Measurements from ENCODE around the gene CAMSAP1.

The CAMSAP1 gene

DNA sequence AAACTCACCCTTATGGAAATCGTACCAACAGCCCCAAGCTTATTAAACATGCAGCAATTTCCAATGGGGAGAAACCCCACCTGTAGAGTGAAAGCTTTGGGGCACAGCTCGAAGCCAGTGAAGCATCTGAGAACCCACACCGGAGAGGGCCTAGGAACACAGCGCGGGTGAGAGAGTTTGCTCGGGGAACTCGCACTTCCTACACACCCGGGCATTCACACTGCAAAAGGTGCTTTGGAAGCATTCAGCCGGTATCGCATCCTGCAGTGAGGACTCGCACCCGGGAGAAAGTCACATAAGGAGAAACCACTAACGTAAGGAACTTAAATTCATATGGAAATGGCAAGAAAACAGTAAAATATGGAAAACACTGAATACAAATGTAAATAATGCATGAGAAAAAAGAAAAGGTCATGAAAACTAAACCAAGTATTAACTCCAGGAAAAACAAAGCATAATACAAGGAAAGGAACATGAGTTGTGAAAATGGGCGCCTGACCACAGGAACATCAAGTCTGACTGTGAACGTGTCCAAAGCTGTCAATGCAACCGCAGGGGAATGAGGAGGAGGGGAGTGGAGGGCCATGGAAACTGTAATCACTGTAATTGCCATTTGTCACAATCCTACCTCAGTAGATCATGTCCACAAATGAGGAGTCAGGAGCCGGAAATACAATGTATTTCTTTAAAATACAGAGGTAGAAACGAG is 28.7 kb downstream of the CAMSAP1 start:
- no peak for DNase-seq

DNA sequence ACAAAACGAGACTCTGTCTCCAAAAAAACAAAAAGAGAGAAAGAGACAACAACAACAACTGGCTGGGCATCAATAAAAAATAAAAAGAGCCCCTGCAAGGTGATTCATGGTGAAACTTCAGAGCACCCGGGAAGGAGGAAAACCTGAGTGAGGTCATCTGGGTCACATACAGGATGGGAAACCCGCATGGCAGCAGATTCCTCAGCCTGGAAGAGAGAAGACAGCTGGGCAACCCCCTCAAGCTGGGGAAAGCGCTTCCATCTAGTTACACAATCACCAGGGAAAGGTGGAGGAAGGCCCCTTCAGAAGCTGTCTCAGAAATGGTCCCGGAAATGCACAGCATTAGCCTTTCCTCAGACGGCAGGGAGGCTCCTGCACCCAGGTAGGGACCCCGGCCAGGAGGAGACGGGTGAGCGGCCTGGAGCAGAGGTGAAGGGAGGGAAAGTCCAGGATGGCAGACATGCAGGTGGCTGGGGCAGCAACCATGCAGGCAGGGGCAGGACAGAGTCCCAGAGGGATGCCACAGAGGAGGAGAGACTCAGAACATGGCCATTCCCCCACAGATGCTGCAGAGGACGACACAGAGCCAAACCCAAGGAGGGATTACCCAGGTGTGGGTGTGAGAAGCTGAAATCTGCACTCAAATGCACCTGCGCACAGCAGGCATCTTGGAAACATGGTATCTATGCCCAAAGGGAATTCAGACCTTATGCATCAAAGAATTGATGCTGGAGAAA is 29.4 kb downstream of the CAMSAP1 start:
- DNase-seq, result no peak

- no peak for DNase-seq
Measured at GRCh38 chr9:135876936-135877335, 30.4 kb downstream of the CAMSAP1 start.

DNA sequence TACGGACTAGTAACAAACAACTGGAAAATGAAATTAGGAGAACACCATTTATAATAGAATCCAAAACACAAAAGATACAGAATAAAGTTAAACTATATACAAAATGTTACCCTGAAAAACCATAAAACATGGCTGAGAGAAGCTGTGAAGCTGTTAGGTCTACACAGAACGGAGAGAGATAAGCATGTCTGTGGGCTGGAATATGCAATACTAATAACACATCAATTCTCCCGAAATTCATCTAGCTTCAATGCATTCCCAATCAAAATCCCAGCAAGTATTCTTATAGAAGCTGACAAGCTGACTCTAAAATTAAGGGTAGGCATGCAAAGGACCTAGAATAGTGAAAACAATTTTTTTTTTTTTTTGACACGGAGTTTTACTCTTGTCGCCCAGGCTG is 32.5 kb downstream of the CAMSAP1 start:
- no peak for DNase-seq

GRCh38 chr9:135869909-135870308 is 37.4 kb downstream of the CAMSAP1 start:
- DNase-seq, result no peak

GRCh38 chr9:135865531-135865930 is 41.8 kb downstream of the CAMSAP1 start:
- DNase-seq, result no peak

DNA sequence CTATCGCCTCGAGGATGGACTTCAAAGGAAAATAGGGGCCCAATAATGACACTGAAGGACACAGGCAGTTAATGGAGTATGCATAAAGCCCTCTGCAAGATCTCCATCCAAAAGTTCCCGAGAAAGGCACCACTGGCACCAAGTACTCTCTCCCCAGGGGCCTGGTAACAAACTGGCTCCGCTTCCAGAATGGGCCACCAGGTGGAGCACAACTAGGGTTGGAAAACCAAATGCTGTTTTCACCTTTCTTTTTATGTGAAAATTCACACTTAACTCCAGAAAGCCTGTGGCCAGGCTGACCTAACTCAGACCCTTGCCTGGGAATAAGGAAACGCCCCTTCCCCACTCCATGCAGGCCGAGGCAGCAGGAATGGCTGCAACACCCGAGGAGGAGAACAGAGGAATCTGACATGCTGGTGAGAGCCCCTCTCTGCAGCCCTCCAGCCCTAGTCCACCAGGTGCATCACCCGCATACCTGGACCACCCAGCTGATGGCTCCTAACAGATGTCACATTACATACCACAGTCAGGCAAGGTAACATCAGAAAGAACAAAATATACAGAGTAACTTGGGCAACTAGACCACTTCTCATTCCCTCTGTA is 42.8 kb downstream of the CAMSAP1 start:
- peak; percentile 49 for DNase-seq

DNA sequence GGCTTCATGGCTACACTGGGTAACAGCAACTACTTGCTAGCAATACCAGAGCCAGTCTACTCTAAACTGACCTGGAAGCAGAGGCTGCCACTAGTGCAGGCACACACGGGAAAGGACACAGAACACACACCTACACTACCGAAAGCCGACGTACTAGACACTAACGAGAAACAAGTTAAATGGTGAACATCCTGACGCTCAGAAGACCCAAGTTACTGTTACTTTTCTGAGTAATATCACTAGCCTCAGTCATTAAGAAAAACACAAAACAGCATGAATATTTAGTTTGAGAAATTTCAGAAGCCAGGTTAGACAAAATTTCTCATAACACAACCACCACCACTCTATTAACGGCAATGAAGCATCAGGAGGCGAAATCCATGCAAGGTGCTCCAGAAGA is 44.5 kb downstream of the CAMSAP1 start:
- no peak for DNase-seq

DNA sequence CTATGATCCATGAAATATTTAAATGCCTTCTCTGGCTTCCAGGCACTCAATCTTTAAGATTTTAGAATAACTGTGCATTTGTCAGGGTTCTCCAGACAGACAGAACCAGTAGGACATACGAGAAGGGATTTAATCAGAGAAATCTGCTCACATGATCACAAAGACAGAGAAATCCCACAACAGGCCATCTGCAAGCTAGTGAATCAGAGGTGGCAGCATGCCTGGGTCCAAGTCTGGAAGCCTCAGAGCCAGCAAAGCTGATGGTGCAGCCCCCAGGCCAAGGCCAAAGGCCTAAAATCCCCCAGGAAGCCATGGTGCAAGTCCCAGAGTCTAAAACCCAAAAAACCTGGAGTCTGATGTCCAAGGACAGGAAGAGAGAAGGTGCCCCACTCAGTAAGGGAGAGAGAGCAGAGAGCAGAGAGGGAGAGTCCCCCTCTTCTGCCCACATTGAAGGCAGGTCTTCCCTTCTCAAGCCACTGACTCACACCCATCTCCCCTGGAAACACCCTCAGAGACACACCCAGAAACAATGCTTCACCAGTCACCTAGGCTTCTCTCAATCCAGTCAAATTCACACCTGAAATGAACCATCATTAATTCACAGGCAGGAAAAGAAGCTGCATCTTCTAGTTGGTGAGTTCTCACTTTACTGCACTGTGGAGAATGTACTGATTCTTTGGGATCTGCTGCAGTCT is 48.7 kb downstream of the CAMSAP1 start:
- no peak for DNase-seq

GRCh38 chr9:135857843-135858242 is 49.5 kb downstream of the CAMSAP1 start:
- DNase-seq, result no peak

GRCh38 chr9:135857371-135857786 is 50.0 kb downstream of the CAMSAP1 start:
- DNase-seq, result no peak

DNA sequence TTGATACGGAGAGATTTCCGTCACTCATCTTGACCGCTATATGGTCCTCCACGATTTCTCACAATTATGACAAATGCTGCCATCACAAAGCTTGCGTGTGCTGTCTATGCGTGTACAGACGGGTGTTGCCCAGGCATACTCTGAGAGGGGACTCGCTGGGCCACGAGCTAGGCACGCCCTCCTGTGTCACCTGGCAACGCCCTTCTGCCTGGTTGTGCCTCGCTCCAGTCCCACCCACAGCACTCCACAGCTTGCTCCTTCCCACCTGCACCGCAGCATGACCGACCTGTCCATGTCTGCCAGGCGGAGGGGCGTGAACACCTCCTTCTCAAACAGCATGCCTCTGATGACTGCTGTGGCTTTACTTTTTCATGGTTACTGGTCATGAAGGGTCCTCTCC is 55.6 kb downstream of the CAMSAP1 start:
- DNase-seq, result no peak

DNA sequence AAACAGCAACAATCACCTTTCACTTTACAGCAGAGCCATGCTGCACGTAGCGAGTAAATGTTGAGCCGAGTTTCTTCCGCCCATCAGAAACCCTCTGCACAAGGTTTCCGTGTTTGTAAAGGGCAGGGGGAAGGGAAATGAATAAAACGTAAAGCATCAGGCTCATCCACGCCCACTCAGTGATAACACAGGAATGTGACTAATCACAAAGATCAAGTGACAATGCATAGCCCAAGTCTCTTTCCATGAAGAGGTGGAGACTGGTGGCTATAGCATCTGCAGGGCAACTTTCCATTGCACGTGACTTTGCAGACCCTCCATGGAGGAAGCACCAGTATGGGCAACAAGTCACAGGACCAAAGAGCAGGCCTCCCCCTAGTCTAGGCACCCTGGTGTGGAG is 56.6 kb downstream of the CAMSAP1 start:
- DNase-seq, result no peak

DNA sequence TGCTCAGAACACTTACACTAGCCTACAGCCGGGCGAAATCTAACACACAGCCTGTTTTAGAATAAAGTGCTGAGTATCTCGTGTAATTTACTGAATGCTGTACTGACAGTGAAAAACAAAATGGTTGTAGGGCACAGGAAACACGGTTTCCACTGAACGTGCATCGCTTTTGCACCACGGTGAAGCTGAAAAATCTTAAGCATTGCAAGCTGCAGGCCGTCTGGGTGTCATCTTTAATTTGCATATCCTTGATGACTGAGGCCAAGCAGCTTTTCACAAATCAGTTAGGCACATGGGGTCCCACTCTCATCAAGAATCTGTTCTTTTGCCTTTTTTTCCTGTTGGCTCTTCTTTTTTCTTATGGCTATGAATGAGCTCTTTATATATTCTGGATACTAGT is 58.2 kb downstream of the CAMSAP1 start:
- DNase-seq, result no peak

DNA sequence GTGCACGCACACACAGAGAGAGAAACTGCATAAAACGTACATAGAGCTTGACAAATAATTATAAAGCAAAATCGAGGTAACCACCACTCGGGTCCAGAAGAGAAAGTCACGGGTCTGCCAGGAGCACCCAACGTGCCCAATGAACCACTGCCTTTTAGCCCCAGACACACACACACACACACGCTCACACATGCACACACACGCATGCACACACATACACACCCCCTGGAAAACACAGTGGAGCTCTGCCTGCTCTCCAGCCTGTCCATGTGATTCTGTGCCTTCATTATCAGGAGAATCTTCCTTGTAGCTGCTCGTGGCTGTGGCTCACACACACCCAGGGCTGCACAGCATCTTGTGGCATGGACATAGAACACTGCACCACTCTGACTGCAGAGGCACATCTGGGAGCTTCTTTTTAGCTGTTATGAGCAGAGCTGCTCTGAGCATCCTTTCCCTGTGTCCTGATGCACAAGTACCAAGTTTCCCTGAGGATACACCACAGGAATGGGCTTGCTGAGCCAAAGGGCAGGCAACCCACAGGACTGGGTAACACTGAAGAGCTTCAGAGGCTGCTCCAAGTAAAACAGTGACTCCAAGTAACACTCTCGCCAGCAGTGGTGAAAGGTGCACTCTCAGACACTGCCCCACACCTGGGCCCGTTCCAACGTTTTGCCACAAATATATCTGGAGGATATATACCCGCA is 58.9 kb downstream of the CAMSAP1 start:
- no peak for DNase-seq

GRCh38 chr9:135847833-135848232 is 59.5 kb downstream of the CAMSAP1 start:
- no peak for DNase-seq

DNA sequence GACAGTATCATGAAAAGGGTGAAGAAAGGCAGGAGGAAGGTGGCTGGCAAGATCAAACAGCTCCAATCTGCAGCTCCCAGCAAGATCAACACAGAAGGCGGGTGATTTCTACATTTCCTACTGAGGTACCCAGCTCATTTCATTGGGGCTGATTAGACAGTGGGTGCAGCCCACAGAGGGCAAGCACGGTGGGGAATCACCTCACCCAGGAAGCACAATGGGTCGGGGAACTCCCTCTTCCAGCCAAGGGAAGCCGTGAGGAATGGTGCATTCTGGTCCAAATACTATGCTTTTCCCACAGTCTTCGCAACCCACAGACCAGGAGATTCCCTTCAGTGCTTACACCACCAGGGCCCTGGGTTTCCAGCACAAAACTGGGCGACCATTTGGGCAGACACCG is 66.8 kb downstream of the CAMSAP1 start:
- DNase-seq, result no peak

GRCh38 chr9:135840107-135840506 is 67.2 kb downstream of the CAMSAP1 start:
- no peak for DNase-seq

GRCh38 chr9:135839516-135839915 is 67.8 kb downstream of the CAMSAP1 start:
- no peak for DNase-seq

DNA sequence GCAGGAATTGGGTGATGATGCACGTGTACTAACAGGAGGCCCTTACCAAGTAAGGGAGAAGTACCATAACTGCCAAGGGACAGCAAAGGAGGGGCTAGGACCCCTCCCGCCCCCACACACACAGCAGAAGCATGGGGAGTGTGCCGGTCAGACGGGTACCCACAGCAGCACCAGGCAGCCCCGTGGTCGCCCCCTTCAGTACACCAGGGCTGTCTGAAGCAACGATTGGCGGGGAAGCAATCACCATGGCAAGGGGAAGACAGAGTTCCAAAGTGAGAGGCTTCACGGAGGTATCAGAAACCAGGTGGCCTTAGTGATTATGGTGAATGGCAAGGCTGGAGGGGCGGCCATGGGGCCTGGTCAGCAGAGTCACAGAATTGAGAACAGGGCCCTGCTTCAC is 72.2 kb downstream of the CAMSAP1 start:
- DNase-seq, result no peak

DNA sequence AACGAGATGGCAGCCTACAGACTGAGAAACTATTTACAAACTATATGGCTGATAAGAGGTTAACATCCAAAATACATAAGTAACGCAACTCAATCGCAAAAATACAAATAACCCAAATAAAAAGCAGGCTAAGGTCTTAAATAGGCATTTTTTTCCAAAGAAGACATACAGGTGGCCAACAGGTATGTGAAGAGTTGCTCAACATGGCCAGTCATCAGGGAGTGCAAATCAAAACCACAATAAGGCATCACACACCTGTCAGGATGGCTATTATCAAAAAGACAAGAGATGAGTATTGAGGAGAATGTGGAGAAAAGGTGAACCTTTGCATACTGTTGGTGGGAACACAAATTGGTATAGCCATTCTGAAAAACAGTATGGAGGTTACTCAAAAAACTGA is 73.5 kb downstream of the CAMSAP1 start:
- DNase-seq, result no peak

DNA sequence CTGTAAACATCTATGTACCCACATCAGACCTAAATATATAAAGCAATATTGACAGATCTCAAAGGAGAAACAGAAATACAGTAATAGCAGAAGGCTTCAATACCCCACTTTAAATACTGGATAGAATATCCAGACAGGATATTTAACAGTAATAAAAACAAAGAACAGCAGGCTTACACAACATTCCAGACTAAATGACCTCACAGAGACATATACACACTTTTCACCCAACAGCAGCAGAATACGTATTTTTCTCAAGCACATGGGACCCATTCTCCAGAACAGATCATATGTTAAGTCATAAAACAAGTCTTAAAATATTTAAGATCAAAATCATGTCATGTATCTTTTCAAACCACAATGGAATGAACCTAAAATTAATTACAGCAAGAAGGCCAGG is 76.8 kb downstream of the CAMSAP1 start:
- DNase-seq, result no peak

DNA sequence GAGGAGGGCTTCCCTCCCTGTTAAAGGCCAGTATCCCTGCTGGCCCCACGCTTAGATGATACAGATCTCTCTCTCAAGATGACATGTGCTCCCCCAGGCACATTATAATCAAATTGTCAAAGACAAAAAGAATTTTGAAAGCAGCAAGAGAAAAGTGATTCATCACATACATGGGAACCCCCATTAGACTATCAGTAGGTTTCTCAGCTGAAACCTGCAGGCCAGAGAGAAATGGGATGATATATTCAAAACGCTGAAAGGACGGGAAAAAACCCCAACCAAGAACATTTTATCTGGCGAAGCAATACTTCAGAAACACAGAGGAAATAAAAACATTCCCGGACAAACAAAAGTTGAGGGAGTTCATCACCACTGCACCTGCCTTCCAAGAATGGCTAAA is 78.7 kb downstream of the CAMSAP1 start:
- no peak for DNase-seq
